GM19035 (cell line): Measurements from ENCODE around the gene TMEM198.
A peak's percentile ranks its signal among the peaks of the same experiment; 100 is the strongest.

Source experiments
- ATAC-seq: cut with Tn5 transposase; IDR thresholded peaks from one replicate; pipeline ENCODE4 v1.9.1; 2021; ENCODE audit not compliant: unreplicated experiment

The TMEM198 gene

GRCh38 chr2:219575566-219576504 lies 32.0 kb downstream of the TMEM198 start:
- no peak for ATAC-seq

- ATAC-seq, result no peak
Observed at GRCh38 chr2:219576505-219577388, 32.9 kb downstream of the TMEM198 start.

- ATAC-seq, result no peak
Observed at GRCh38 chr2:219578811-219579613, 35.2 kb downstream of the TMEM198 start.

- ATAC-seq, result no peak
Observed at GRCh38 chr2:219581346-219581745, 37.5 kb downstream of the TMEM198 start.

GRCh38 chr2:219591091-219591490 lies 47.3 kb downstream of the TMEM198 start:
- no peak for ATAC-seq

- no peak for ATAC-seq
Observed at GRCh38 chr2:219592736-219593135, 48.9 kb downstream of the TMEM198 start.

- ATAC-seq, result no peak
Observed at GRCh38 chr2:219593154-219593553, 49.3 kb downstream of the TMEM198 start.

- no peak for ATAC-seq
Observed at GRCh38 chr2:219595256-219595655, 51.4 kb downstream of the TMEM198 start.

GRCh38 chr2:219596954-219597551 lies 53.2 kb downstream of the TMEM198 start:
- ATAC-seq, result peak; percentile 2

- peak; percentile 95 for ATAC-seq
Observed at GRCh38 chr2:219597552-219598307, 53.9 kb downstream of the TMEM198 start, which contains the start of gene STK11IP. STK11IP (plus strand) TSS chr2:219597857; CDS start chr2:219598120, 263 bp downstream.

GRCh38 chr2:219598308-219599078 lies 54.7 kb downstream of the TMEM198 start:
- peak; percentile 14 for ATAC-seq
